GM19455 (cell line): Measurements from ENCODE around the gene SULT2B1.

Source experiments
- ATAC-seq: cut with Tn5 transposase; IDR thresholded peaks from one replicate; pipeline ENCODE4 v1.9.1; 2021; ENCODE audit not compliant: unreplicated experiment

The SULT2B1 gene

DNA sequence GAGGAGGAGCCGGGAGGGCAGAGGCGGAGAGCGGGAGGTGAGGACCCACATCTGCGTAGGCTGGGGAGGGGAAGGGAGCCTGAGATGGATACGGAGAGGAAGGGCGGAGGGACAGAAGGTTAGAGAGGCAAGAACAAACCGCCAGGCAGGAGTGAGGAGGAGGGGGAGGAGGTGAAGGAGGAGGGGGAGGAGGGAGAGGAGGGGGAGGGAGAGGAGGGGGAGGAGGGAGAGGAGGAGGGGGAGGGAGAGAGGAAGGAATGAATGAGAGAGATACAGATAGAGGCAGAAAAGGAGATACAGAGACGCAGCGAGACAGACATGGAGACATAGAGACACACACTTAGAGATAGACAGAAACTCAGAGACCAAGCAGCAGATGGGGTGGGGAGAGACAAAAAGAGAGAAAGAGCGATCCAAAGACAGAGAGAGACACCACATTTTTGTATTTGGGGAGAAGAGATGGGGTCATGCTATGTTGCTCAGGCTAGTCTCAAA lies 94.8 kb downstream of the SULT2B1 start:
- no peak for ATAC-seq

DNA sequence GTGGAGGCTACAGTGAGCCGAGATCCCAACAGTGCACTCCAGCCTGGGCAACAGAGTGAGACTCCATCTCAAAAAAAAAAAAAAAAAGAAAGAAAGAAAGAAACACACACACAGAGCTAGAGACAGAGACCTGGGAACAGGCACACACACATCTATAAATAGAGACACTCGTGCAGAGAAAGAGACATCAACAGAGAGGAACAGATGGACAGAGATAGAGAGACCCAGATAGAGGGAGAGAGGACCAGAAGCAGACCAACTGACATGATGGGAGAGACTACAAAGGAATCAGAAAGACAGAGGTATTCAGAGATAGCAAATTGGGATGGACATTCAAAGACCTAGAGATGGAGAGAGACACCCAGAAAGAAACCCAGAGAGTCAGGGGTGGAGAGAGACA lies 96.2 kb downstream of the SULT2B1 start:
- ATAC-seq: no peak
